OCI-M1 (cell line): ENCODE measurements around the gene USP49.
"Not testable (repeated sequence)": the region's sequence is repeated elsewhere in the genome, so short reads cannot be mapped to it uniquely, and the experiment has no call there.

Experiments
- DNase-seq: peaks from one replicate; lab custom pipeline; 2025; lab: John Stamatoyannopoulos, UW

The USP49 gene

DNA sequence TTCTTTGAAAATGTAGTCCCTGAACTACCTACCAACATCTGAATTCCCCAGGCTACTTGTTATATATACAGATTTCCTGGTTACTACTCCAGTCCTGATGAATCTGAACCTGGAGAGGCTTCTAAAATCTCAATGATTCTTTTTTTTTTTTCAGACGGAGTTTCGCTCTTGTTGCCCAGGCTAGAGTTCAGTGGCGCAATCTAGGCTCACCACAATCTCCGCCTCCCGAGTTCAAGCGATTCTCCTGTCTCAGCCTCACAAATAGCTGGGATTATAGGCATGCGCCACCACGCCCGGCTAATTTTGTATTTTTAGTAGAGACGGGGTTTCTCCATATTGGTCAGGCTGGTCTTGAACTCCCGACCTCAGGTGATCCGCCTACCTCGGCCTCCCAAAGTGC, 83.2 kb downstream of the USP49 start:
- DNase-seq: not testable (repeated sequence)

DNA sequence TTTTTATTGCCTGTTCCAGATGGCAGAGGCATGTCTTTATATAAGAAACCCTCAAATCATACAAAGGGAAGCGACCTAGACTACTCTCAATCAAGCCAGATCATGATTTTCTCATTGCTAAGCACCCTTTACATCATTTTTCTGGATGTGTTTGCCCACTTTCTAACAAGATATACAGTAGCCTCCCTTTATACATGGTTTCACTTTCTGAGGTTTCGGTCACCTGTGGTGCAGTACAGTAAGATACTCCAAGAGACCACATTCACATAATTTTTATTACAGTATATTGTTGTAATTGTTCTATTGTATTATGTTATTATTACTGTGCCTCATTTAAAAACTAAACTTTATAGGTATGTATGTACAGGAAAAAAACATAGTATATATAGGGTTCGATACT, 84.1 kb downstream of the USP49 start:
- DNase-seq: no peak

GRCh38 chr6:41805830-41806774, 89.1 kb downstream of the USP49 start:
- no peak for DNase-seq

DNA sequence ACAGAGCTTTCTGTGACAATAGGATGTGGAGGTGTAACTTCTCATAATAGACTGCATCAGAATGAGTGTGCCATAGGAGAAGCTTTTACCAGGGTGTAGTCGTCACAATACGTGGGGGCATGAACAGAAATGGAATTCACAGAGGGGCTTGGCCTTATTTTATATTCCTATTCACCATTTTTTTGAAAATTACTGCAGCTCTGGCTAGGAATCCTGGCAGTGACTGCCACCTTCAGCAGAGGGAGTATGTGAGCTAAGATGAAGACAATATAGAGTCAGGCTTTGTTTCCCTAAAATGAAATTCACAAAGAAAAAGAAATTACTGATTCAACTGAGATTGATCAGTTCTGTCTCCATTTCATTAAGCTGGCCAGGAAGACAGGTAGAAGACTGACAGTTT, 93.8 kb downstream of the USP49 start:
- peak; percentile 55 for DNase-seq

GRCh38 chr6:41799559-41799911, 95.6 kb downstream of the USP49 start:
- DNase-seq: no peak

DNA sequence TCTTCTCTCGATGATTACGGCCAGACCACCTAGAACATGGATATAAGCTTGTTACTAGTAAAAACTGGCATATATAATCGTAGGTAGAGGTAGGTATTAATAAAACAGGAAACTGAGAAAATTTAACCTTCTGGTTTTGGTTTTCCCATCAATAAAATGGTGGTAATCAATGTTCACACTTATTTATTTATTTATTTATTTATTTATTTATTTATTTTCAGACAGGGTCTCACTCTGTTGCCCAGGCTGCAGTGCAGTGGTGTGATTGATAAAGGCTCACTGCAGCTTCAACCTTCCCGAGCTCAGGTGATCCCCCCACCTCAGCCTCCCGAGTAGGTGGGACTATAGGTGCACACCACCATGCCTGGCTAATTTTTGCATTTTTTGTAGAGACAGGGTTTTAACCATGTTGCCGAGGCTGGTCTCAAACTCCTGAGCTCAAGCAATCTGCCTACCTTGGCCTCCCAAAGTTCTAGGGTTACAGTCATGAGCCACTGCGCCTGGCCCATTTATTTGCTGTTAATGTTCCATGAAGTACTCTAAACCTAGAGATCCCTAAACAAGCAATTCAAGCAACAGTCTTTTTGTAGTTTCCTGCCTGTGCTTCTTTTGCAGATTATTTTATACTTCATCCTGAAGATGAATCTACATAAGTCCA, 96.1 kb downstream of the USP49 start:
- no peak for DNase-seq

GRCh38 chr6:41796474-41796873, 98.7 kb downstream of the USP49 start:
- DNase-seq: no peak

- no peak for DNase-seq
Measured at GRCh38 chr6:41791984-41792383, 103.2 kb downstream of the USP49 start.

DNA sequence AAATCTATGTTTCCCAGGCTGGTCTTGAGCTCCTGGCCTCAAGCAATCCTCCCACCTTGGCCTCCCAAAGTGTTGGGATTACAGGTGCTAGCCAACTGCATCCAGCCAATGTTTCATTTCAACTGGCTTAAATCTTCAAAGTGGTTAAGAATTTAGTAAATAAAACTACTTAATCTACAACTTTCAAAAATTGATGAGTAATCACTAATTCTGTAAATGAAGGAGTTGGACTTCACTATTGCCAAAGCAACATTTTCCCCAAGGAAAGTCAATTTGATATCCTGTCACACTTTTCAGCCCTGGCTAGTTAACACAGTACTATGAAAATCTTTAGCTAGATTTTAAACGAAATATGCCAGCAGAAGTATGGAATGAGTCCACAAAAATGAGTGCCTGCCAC, 103.9 kb downstream of the USP49 start:
- DNase-seq: no peak

GRCh38 chr6:41790045-41790444, 105.1 kb downstream of the USP49 start:
- DNase-seq: no peak

DNA sequence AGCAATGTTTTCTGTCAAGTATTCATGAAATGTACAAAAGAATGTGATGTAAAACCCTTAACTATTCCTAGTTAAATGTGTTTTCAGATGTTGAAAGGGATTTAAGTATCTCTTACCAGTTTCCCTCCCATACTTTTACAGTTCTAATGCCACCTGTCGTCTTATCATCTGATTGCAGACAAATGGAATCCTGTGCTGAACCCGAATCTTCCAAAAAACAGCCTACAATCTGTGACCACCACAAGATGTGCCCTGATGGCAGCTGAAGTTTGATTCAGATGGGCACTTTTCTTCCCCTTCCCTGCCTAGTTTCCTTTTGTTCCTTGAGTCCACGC, 105.8 kb downstream of the USP49 start:
- no peak for DNase-seq

GRCh38 chr6:41787219-41787917, 107.8 kb downstream of the USP49 start, which contains the start of gene TOMM6:
Gene TOMM6, plus strand, starts transcription at chr6:41787694. Its CDS starts 4 bp downstream, at chr6:41787698.
- peak; percentile 98 for DNase-seq

DNA sequence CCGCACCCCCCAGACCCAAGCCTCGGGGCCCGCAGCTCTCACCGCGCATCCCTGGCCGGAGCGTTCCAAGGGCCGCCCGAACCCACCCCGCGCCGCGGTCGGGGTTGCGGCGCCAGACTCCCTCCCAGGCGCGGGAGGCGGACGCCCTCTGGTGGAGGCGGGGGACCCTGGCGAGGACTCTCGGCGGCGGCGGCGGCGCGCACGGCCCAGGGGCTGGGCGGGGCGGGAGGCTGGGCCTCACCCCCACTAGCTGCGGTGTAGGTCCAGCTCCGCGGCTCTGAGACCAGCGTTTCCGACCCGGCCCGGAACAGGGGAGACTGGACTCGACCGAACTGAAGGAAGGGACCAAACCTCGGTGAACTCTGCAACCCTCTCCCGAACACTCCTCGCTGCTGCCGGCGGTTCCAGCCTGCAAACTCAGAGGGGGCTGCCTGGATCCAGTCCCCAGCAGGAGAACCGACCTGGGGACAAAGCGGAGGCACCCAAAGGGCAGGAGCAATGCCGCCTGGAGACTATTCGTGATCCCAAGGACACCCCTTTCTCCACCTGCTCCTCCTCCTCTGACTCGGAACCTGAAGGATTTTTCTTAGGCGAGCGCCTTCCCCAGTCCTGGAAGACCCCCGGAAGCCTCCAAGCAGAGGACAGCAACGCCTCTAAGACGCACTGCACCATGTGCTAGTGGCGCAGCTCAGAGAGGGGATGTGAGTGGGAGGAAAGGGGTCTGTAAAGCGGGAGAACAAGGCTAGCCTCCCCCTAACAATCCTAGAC, 108.5 kb downstream of the USP49 start:
- DNase-seq: peak; percentile 93

GRCh38 chr6:41785689-41786450, 109.3 kb downstream of the USP49 start:
- DNase-seq: no peak

GRCh38 chr6:41785254-41785653, 109.9 kb downstream of the USP49 start:
- no peak for DNase-seq

DNA sequence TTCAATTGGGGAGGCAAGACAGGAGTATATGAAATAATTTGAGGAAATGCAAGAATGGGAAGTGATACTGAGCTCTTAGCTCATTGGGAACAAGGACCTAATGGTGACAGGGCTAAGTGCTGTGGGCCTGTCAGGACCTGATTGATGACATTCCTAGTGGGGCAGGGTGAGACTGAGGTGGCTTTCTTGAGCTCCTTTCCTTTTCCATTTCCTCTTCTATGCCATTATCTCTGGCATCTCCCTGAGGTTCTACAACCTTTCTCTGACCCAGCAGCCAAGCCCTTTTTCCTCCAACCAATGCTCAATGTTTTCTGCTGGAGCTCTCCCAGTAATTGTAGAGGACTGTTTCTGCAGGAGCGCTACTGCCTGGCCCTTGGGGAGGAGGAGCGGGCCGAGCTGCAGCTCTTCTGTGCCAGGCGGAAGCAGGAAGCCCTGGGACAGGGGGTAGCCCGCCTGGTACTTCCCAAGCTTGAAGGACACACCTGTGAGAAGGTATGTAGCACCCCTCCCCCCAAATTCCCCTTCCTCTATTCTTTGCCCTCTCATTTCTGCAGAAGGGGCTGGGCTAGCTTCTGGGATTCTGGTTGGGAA, 110.5 kb downstream of the USP49 start:
- DNase-seq: no peak

GRCh38 chr6:41783106-41783780, 111.9 kb downstream of the USP49 start:
- DNase-seq: no peak

- DNase-seq: no peak
Measured at GRCh38 chr6:41781366-41781730, 113.8 kb downstream of the USP49 start.

- DNase-seq: peak; percentile 68
Measured at GRCh38 chr6:41780551-41781365, 114.4 kb downstream of the USP49 start, which contains the start of gene PRICKLE4. Gene PRICKLE4, plus strand, starts transcription at chr6:41780782. Its CDS starts 2,692 bp downstream, at chr6:41783474.
